AG08396 (cell line): ENCODE results near the gene WDR35.
"Not testable (repeated sequence)": the region's sequence is repeated elsewhere in the genome, so short reads cannot be mapped to it uniquely, and the experiment has no call there.

Source experiments
- DNase-seq: peaks from one replicate; pipeline ENCODE4 v3.0.0; 2012; ENCODE audit warnings: low spot score, mixed read lengths

WDR35 gene

DNA sequence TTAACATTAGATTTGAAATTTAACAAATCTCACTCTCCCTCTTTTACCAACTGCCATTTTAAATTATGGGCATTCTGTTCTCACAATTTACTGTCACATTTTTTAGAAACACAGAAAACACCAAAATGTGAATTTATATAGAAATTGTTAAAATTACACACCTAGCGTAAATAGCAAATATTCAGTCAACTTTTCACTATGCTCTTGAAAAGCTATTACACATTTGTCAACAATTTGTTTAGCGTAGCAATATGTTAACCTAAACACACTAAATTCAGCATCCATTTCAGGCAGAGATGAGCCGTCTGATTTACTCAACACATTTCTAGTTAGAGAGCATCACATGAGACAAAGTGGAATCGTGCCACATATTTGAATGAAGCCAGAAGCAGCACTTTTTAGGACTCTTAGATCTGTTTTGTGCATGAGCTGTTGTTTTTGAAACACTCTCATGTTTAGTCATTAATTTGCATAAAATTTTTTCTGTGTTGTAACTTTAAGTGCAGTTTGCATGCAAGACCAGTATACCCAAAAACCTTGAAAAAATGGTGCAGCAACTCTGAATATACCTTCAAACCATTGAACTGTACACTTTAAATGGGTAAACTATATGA lies 96.3 kb downstream of the WDR35 start:
- no peak for DNase-seq

DNA sequence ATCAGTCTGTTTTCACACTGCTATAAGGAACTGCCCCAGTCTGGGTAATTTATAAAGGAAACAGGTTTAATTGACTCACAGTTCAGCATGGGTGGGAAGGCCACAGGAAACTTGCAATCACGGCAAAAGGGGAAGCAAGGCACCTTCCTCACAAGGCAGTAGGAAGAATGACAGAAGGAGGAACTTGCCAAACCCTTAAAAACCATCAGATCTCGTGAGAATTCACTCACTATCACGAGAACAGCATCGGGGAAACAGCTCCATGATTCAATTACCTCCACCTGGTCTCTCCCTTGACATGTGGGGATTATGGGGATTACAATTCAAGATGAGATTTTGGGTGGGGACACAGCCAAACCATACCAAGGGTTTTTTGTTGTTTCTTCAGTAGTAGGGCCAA lies 97.9 kb downstream of the WDR35 start:
- not testable (repeated sequence) for DNase-seq

DNA sequence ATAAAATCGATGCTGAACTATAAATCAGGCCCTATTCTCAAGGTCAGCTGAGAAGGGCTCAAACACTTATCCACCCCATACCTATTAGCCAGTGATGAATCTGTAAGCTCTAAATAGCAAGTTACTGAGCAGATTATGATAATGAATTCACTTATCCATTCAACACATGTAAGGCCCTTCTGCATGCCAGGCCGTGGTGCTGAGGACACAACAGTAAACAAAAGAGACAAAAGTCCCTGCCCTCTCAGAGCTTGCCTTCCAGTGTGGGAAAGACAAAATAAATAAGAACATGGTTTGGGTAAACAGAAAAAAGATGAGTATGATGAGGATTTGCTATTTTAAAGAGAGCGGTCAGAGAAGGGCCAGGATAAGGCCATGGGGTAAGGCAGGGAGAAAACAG lies 99.8 kb downstream of the WDR35 start:
- no peak for DNase-seq

DNA sequence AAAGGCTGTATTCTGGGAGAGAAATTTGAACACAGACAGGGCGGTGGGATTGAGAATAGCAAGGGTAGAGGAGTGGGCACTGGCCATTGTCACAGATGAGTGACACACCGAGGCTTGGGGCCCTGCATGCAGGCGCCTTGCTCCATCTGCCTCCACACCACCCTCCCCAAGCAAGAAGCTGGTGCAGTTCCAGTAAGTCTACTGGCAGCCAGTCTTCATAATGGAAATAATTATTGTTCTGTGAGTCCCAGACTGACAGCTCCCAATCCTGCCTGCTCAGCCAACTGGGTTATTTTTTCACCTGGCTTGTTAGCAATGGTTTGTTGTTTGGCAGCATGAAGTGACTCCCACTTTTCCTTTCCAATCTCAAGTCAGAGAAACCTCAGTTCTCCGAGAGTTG lies 101.1 kb downstream of the WDR35 start:
- no peak for DNase-seq

DNA sequence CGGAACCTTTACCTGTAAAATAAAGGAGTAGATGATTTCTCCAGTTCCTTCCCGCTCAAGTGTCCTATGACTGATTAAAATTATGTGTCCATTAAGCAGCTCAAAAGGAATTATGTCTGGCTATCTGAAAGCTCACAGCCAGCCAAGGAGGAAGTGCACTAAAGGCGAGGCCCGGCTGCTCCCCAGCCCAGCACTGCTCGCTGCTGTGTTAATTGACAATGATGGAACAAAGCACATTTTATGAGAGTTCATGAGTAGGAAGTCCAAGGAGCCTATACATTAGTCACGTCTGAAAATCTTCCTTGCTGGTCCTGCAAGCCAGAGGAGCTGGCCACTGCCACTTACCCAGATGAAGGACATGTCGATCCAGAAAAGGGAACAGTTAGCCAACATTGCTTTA lies 102.4 kb downstream of the WDR35 start:
- no peak for DNase-seq

DNA sequence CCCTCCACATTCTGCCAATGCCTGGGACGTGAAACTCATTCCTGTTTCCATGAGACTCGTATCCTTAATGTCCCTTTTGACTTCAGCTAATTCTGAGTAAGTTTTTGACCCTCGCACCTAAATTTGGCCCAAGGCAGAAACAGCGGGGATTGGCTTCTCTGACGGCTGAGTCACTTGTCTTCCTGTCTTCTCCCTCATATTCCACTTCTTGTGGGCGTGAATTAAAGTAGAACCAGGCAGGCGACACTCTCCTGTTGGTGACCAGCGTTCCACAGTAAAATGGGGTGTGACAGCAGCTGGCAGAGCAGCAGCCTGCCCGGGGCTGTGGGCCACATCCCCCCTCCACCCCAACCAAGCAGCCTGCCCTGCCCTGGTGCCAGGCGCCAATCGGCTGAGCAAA lies 103.6 kb downstream of the WDR35 start:
- DNase-seq: no peak

DNA sequence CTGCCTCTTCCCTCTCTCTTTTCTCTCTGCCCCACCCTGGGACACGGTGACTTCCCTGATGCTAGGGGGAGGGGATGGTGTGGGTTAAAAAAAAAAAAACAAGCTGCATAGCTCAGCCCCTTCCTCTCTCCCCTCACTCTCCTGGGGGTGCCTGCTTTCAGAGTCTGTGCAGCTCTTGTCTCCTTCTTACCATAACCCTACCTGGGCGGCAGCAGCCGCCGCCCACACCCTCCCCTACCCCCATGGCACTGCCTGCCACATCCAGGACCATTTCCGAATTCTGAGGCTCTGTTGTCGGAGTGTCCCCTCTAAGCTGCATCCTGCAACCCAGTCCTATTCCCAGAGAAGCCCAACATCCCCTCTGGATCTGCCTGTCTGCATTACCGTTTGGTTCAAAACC lies 104.1 kb downstream of the WDR35 start:
- no peak for DNase-seq

DNA sequence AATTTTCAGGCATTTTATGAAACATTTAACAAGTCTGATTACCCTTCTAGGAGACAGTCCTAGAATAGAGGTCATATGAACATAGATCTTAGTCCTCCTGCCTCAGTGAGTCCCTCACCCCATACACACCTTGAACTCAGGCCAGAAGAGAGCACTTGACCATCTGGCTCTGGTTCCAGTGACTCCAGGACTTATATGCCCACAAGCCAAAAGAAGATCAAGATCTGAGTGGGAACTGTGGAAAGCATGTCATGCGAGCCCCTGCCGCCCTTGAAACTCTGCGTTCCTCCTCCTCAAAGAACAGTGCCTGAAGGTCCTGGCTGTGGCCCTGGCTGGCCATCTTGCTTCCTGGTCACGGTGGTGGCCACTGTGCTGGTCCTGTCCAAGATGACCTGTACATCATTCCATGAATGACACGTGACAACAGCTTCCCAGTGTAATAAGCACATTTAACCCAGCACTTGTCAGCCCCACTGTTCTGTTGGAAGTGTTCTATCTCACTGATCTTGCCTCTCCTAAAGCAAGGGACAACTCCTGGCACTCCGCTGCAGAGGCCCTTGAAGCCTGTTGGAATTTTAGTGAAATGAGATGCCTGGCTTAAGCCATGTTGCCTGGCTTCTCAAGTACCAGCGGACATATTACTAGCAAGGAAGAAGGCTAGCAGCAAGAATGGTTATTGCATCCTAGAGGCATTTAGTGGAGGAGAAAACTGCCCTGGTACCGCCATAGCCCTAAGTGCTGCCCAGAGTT lies 105.8 kb downstream of the WDR35 start:
- no peak for DNase-seq

DNA sequence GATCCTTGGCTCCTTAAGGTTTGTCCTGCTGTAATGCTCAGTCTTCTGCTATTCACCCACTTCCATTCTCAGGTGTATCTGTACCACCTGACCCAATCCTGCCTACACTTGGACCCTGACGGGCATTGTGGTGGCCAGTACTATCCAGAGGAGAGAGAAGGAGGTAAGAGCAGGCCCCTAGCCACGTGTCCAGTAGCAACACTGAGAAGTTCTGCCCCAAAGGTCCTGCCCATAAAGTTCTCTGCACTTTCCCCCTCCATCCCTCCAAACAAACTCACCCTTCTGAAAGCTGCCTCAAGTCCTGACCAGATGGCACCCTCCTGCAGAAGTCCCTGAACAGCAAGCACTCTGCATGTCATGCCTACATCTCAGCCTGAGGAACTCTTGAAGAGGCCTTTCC lies 106.4 kb downstream of the WDR35 start:
- no peak for DNase-seq

DNA sequence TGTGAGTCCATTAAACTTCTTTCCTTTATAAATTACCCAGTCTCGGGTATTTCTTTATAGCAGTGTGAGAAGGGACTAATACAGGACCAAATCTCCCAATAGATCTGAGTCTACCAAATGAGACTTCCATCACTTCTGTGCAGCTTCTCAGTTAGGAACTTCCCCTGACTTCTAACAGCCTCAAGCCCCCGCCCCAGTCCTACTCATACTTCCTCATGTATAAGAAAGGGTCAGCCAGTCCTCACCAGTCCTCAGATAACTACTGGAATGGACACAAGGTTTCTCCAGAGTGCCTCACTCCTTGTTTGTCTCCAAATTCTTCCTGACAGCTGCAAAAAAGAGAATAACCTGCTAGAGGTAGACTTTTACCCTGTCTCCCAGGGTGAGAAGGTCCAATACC lies 107.6 kb downstream of the WDR35 start:
- no peak for DNase-seq

DNA sequence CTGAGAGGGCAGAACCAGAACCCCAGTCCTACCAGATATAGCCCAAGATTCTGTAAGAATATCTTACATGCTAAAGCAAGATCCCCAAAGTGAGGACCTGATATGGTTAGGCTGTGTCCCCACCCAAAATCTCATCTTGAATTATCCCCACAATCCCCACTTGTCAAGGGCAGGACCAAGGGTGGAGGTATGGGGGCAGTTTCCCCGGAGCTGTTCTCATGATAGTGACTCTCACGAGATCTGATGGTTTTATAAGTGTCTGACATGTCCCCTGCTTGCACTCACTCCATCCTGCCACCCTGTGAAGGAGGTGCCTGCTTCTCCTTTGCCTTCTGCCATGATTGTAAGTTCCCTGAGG lies 108.0 kb downstream of the WDR35 start:
- DNase-seq: no peak

DNA sequence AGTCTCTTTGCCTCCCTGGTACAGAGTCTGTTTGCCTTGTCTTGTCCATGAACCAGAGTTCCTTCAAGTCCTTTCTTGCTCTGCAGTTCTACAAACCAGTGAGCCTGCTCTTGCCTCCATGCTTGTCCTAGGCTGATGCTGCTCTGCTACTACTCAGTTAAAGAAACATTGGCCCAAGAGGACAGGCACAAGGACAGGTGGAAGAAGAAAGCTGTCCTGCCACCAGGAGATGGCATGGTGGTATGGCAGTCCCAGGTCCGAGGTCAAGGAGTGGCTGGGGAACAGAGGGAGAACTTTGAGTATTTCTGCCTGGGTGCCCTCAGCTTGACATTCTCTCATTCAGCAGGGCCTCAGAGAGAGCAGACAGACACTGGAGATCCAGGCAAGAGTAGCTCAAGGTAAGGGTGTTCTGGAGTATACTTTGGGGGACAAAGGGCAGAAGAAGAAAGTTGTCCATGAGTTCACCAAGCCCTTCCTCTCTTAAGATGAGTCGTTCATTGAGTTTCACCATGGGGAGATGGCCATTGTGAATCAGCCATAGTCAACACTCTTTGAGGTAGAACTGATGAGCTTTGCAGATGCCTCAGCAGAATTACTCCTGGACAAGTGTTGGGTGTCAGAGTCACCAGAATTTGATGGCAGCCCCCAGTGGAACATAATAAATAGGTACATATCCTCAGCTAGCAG lies 108.5 kb downstream of the WDR35 start:
- no peak for DNase-seq

DNA sequence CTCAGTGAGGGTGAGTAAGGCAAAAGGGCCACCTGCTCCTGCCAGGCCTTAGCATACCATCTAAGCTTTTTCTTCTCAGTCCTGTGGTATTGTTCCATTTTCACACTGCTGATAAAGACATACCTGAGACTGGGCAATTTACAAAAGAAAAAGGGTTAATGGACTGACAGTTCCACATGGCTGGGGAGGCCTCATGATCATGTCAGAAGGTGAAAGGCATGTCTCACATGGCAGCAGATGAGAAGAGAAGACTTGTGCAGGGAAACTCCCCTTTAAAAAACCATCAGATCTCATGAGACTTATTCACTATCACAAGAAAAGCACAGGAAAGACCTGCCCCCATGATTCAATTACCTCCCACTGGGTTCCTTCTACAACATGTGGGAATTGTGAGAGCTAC lies 109.7 kb downstream of the WDR35 start:
- not testable (repeated sequence) for DNase-seq

DNA sequence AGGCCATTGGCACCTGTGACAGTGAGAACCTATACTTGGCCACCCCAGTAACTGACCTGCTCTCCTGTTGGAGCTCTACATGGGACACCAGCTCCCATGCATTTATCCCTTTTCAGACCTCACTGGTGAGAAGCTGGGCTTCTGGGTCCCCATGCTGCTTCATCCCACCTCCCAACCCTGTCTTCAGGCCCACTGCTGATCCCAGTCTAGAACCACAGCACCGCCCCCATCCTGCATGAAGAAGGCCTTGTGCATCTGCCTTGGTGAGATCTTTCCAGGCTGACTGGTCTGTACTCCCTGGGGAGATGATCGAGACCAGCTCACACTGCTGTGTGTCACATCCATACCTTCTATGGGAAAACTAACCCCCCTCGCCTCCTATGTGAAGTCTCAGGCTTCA lies 110.8 kb downstream of the WDR35 start:
- no peak for DNase-seq

DNA sequence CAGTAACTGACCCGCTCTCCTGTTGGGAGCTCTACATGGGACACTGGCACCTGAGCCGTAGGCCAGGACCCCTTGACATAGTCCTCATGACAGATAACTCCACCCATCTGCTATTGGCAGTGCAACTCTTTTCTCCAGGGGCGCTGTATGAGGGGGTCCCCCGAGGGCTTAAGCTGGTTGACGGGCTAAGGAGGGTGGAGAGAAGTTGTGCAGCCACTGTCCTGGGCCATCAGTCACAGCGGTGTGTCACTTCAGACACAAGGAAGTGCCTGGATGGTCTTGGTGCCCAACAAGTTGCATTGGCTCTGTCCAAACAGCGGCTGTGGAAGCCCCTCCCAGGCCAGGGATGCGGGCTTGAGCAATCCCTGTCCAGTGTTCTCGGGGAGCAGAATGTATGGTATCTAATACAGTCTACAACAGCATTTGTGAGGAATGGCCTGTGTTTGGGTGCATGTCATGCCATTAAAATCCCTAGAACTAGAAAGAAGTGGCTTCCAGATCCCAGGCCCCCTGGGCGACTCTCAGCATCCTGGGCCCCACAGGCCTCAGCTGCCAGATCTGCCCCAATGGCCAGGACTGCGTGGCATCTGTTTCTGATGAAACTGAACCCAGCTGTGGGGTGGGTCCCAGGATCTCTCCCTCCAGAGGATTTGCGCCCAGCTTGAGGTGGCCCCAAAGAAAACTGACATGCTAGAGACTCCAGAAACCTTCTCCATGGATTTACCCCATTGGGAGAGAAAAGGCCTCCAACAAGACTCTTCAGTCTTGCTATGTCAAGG lies 111.4 kb downstream of the WDR35 start:
- DNase-seq: no peak

DNA sequence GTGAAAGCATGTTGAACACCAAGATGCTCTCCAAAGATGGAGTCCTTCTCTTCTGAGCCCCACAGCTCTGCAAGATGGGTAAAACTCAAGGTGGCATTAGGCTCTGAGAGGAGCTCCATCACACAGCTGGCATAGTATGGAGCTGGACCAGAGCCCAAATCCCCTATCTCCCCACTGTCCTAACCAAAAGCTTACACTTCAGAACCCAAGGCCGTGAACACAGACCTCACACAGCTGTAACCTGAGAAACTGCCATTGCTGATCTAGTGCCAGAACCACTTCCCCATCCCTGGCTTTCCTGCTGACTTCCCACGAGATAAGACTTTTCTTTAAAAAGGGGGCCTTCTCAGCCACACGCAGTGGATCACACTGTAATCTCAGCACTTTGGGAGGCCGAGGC lies 113.2 kb downstream of the WDR35 start:
- no peak for DNase-seq

DNA sequence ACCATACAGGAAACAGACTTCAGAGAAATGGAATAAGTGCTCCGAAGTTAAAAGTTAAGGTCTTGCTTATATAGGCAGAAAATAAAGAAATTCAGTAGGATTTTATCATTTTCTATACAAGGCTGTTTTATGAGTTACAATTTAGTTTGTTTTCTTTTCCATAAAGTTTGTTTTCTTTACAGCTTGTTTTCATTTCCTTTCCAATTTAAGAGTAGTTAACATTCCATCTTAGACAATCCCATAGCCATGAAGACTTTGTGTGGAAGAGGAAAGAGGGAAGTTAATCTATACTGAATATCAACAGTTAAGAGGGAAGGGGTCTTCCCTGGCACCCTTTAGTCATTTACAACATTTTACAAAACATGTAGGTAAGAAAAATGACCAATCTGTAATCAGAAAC lies 114.6 kb downstream of the WDR35 start:
- DNase-seq: no peak

DNA sequence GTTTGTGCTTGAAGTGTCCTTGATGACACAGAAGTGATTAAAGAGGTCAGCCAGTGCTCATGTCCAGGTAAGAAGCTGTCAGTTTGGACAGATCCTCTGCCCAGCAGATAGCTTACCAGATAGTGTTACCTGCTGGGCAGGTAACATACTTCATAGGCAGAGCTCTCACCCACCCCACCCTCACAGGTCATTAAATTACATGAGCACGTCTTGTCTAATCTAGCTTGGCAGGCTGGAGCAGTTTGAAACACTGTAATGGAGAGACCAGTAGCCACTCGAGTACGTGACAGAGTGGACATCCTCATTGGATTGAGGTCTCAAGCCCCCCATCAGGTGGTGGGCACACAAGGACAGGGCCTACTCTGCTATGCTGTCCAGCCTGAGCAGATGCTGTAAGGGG lies 115.2 kb downstream of the WDR35 start:
- DNase-seq: no peak

DNA sequence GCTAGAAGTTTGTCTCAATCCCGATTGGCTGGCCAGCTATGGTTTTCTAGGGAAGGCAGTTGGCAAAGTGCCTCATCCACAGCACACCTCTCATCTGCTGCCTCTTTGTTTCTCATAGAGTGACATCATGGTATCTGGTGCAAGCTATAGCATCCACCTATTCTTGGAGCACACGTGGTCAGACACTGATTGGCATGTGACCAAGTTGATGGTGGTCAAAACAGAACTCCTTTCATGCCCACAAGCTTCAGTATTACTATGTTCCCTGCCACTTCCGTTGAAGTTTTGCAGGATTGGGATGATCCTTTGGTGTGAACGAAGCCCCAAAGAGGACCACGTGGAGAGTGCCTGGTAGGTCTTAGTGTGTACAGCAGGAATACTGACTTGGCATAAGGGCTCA lies 116.9 kb downstream of the WDR35 start:
- no peak for DNase-seq

DNA sequence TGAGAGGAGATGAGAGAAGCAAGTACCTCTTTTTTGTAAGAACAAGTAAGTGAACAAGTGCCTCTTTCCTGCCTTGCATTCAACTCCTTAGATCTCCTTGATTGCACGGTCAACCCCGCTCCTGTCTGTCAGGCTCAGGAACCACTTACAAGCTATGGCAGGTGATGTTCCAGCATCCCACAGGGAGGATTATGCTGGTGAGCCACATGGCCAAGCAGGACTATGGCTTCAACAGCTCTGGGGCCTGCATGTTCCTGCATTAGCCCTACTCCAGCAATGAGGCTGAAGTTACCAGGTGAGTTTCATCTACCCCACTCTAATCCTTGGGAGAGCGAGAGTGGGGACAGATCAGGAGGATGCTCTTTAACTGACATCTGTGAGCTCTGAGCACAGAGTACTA lies 117.6 kb downstream of the WDR35 start:
- no peak for DNase-seq

DNA sequence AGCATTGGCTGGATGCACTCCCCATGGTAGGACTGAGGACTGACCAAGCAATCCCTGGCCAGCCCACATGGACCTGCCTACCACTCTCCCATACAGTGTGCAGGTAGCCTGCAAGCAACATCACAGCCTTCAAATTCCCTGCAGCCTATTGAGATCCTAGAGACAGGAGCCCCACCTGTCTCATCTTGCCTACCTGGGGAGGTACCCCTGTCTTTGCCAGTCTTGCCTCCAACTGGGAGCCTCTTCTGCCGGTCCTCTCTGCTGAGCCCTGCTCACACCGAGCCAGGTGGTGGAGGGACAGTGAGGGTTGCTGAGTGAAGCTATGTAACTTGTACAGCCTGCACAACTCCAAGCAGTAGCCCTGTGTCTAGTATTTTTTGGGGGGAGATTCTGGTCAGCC lies 118.1 kb downstream of the WDR35 start:
- DNase-seq: no peak

DNA sequence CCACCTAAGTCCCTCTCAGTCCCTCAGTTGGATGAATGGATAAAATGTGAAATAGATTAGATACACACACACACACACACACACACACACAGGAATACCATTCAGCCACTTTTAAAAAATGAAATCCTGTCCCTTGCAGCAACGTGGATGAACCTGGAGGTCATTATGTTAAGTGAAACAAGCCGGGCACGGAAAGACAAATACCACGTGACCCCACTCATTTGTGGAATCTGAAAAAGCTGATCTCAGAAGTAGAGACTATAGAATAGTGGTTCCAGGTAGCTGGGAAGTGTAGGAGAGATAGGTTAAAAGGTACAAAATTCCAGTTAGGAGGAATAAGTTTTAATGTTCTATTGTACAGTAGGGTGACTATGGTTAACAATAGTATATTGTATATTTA lies 119.1 kb downstream of the WDR35 start:
- DNase-seq: no peak
